ENCODE measurements around the gene DYNC1LI1. TPM values are rescaled to one million over a fixed set of nuclear protein-coding genes. Genes with fewer than 3 reads are reported as not detected.
A peak's percentile ranks its signal among the peaks of the same experiment; 100 is the strongest.

Gene DYNC1LI1
- total RNA-seq (28.4 TPM), polyA plus RNA-seq (29.2 TPM)
- long read RNA-seq, donor 1, partial matches to known transcripts, result 0 of 1 reads
- long read RNA-seq, donor 1, other reads (novel, unspliced or antisense), result 0 of 1 reads
- long read RNA-seq, donor 2, transcript DYNC1LI1-201 (13 exons, 2,504 nt), result major isoform, 10 of 35 reads
- long read RNA-seq, donor 2, partial matches to known transcripts, result 21 of 35 reads
- long read RNA-seq, donor 2, other reads (novel, unspliced or antisense), result 0 of 35 reads
- long read RNA-seq, donor 3, transcript DYNC1LI1-207 (3 exons, 814 nt), result minor isoform, 5 of 46 reads
- long read RNA-seq, donor 3, transcript DYNC1LI1-201 (13 exons, 2,504 nt), result major isoform, 12 of 46 reads
- long read RNA-seq, donor 3, partial matches to known transcripts, result 29 of 46 reads
- long read RNA-seq, donor 3, other reads (novel, unspliced or antisense), result 0 of 46 reads
- long read RNA-seq, donor 4, partial matches to known transcripts, result 0 of 4 reads
- long read RNA-seq, donor 4, other reads (novel, unspliced or antisense), result 0 of 4 reads
- long read RNA-seq, donor 5, transcript DYNC1LI1-207 (3 exons, 814 nt), result minor isoform, 5 of 44 reads
- long read RNA-seq, donor 5, transcript DYNC1LI1-201 (13 exons, 2,504 nt), result major isoform, 10 of 44 reads
- long read RNA-seq, donor 5, partial matches to known transcripts, result 29 of 44 reads
- long read RNA-seq, donor 5, other reads (novel, unspliced or antisense), result 0 of 44 reads
- long read RNA-seq, donor 6, transcript DYNC1LI1-201 (13 exons, 2,504 nt), result major isoform, 6 of 15 reads
- long read RNA-seq, donor 6, partial matches to known transcripts, result 8 of 15 reads
- long read RNA-seq, donor 6, other reads (novel, unspliced or antisense), result 0 of 15 reads
- long read RNA-seq, donor 7, transcript DYNC1LI1-201 (13 exons, 2,504 nt), result major isoform, 7 of 9 reads
- long read RNA-seq, donor 7, partial matches to known transcripts, result 0 of 9 reads
- long read RNA-seq, donor 7, other reads (novel, unspliced or antisense), result 0 of 9 reads
- long read RNA-seq, donor 8, partial matches to known transcripts, result 0 of 7 reads
- long read RNA-seq, donor 8, other reads (novel, unspliced or antisense), result 0 of 7 reads
- long read RNA-seq, donor 9, transcript DYNC1LI1-201 (13 exons, 2,504 nt), result major isoform, 6 of 8 reads
- long read RNA-seq, donor 9, partial matches to known transcripts, result 0 of 8 reads
- long read RNA-seq, donor 9, other reads (novel, unspliced or antisense), result 0 of 8 reads
- long read RNA-seq, donor 10, transcript DYNC1LI1-201 (13 exons, 2,504 nt), result major isoform, 6 of 10 reads
- long read RNA-seq, donor 10, partial matches to known transcripts, result 0 of 10 reads
- long read RNA-seq, donor 10, other reads (novel, unspliced or antisense), result 0 of 10 reads

DNA sequence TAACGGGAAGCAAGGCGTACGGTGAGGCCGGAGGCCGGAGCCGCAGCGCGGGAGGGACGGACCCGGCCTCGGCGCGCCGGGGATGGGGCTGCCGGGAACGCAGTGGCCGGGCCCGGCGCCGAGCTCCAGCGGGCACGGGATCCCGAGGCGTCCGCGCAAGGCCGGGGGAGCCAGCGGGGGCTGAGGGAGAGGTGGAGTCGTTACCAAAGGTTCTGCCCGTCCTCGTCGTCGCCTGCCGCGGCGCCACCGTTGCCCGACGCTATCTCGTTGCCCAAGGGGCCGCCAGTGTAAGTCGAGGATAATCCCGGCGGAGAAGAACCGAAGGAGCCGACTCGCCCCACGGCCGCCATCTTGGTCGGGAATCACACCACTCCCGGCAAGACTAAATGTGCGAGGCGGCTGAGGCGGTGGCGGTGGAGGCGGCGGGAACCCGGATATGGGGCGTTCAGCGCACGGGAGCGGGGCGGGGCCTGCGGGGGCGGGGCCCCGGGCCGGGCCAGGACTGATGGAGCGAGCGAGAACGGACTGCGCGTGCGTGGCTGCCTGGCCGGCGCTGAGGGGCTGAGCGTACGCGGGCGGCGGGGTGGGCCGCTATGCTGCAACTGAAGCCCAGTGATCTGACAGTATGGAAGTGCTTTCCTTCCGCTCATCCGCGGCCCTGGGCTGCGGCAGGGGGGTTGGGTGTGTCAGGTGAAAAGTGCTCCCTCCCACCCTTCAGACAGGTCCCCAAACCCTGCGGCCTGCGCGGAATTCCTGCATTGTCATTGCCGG is at the start of gene DYNC1LI1:
Gene DYNC1LI1 (minus strand): TSS at position 438 of the 771 bp plus-strand sequence. CDS start 88 bp downstream, at position 350.
- Histone ChIP-seq H3K36me3 (ENCODE audit: control insufficient read depth in 2 of 2, insufficient read depth in 2 of 2, low read length in 1 of 2) (peaks cover 4 to 7% of the 10 kb centered on the region in 2 donors), H3K9me3 (ENCODE audit: control insufficient read depth in 2 of 2, insufficient read depth in 1 of 2, low read length in 1 of 2) (no peaks in the 10 kb centered on the region), H3K4me1 (ENCODE audit: control insufficient read depth in 2 of 2, insufficient read depth in 2 of 2, low read length in 2 of 2) (peaks cover 3 to 7% of the 10 kb centered on the region in 2 donors), H3K27me3 (ENCODE audit: control insufficient read depth in 2 of 2, insufficient read depth in 1 of 2, low read length in 1 of 2) (no peaks in the 10 kb centered on the region), H3K27ac (ENCODE audit: low read depth in 1 of 2, low read length in 1 of 2) (peak within 1 kb of the TSS; percentile 67 to 86), H3K4me3 (ENCODE audit: low read length in 2 of 2) (peak within 1 kb of the TSS; percentile 64 to 87)
- DNase-seq (ENCODE audit: low read depth in 6 of 9, low spot score in 9 of 9), result peak; percentile 67 to 95 (median 84)
- under 1% methylated on average over 89 of the region's 89 CpGs for WGBS

- DNase-seq (ENCODE audit: low read depth in 6 of 9, low spot score in 9 of 9), result no peak
- Histone ChIP-seq H3K27ac (ENCODE audit: low read depth in 1 of 2, low read length in 1 of 2) (no peak overlapping the region), H3K9me3 (ENCODE audit: control insufficient read depth in 2 of 2, insufficient read depth in 1 of 2, low read length in 1 of 2) (no peaks in the 10 kb centered on the region), H3K4me3 (ENCODE audit: low read length in 2 of 2) (no peak overlapping the region), H3K36me3 (ENCODE audit: control insufficient read depth in 2 of 2, insufficient read depth in 2 of 2, low read length in 1 of 2) (no peaks in the 10 kb centered on the region), H3K4me1 (ENCODE audit: control insufficient read depth in 2 of 2, insufficient read depth in 2 of 2, low read length in 2 of 2) (no peaks in the 10 kb centered on the region), H3K27me3 (ENCODE audit: control insufficient read depth in 2 of 2, insufficient read depth in 1 of 2, low read length in 1 of 2) (no peaks in the 10 kb centered on the region)
Measured at GRCh38 chr3:32619395-32619794, 48.7 kb upstream of the DYNC1LI1 start.

- H3K9me3 ChIP-seq (ENCODE audit: control insufficient read depth in 2 of 2, insufficient read depth in 1 of 2, low read length in 1 of 2), result no peaks in the 10 kb centered on the region
- H3K4me3 ChIP-seq (ENCODE audit: low read length in 2 of 2), result no peak overlapping the region
- H3K27ac ChIP-seq (ENCODE audit: low read depth in 1 of 2, low read length in 1 of 2), result no peak overlapping the region
- H3K27me3 ChIP-seq (ENCODE audit: control insufficient read depth in 2 of 2, insufficient read depth in 1 of 2, low read length in 1 of 2), result no peaks in the 10 kb centered on the region
- no peaks in the 10 kb centered on the region for H3K36me3 ChIP-seq (ENCODE audit: control insufficient read depth in 2 of 2, insufficient read depth in 2 of 2, low read length in 1 of 2)
- H3K4me1 ChIP-seq (ENCODE audit: control insufficient read depth in 2 of 2, insufficient read depth in 2 of 2, low read length in 2 of 2), result no peaks in the 10 kb centered on the region
- WGBS, result 98% methylated on average over 14 of the region's 14 CpGs
- no peak for DNase-seq (ENCODE audit: low read depth in 6 of 9, low spot score in 9 of 9)
Measured at GRCh38 chr3:32616267-32616962, 45.8 kb upstream of the DYNC1LI1 start.

- H3K4me1 ChIP-seq (ENCODE audit: control insufficient read depth in 2 of 2, insufficient read depth in 2 of 2, low read length in 2 of 2), result no peaks in the 10 kb centered on the region
- no peaks in the 10 kb centered on the region for H3K36me3 ChIP-seq (ENCODE audit: control insufficient read depth in 2 of 2, insufficient read depth in 2 of 2, low read length in 1 of 2)
- no peaks in the 10 kb centered on the region for H3K9me3 ChIP-seq (ENCODE audit: control insufficient read depth in 2 of 2, insufficient read depth in 1 of 2, low read length in 1 of 2)
- no peaks in the 10 kb centered on the region for H3K27me3 ChIP-seq (ENCODE audit: control insufficient read depth in 2 of 2, insufficient read depth in 1 of 2, low read length in 1 of 2)
- no peak overlapping the region for H3K27ac ChIP-seq (ENCODE audit: low read depth in 1 of 2, low read length in 1 of 2)
- DNase-seq (ENCODE audit: low read depth in 6 of 9, low spot score in 9 of 9), result no peak
- WGBS, result 63% methylated on average over 2 of the region's 2 CpGs
- H3K4me3 ChIP-seq (ENCODE audit: low read length in 2 of 2), result no peak overlapping the region
Measured at GRCh38 chr3:32614956-32615355, 44.3 kb upstream of the DYNC1LI1 start.

DNA sequence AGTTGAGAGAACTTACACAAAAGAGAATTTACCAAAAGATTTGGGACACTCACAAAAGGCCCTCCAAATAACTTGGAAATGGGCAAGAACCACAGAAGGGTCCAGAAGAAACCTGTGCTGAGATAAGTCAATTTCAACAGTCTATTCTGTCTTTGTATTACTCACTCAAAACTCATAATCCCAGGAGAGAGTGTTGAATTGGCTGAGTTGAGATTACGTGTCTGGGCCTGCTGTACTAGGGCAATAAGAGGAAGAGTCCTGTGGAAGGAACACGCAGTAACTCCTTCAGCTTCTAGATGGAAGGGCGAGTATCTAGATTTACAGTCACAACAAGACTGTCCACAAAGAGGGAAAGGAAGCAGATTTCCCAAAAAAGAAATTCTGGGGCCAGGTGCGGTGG is 42.5 kb upstream of the DYNC1LI1 start:
- H3K36me3 ChIP-seq (ENCODE audit: control insufficient read depth in 2 of 2, insufficient read depth in 2 of 2, low read length in 1 of 2), result no peaks in the 10 kb centered on the region
- H3K27me3 ChIP-seq (ENCODE audit: control insufficient read depth in 2 of 2, insufficient read depth in 1 of 2, low read length in 1 of 2), result no peaks in the 10 kb centered on the region
- H3K27ac ChIP-seq (ENCODE audit: low read depth in 1 of 2, low read length in 1 of 2), result no peak overlapping the region
- no peaks in the 10 kb centered on the region for H3K4me1 ChIP-seq (ENCODE audit: control insufficient read depth in 2 of 2, insufficient read depth in 2 of 2, low read length in 2 of 2)
- H3K4me3 ChIP-seq (ENCODE audit: low read length in 2 of 2), result no peak overlapping the region
- H3K9me3 ChIP-seq (ENCODE audit: control insufficient read depth in 2 of 2, insufficient read depth in 1 of 2, low read length in 1 of 2), result no peaks in the 10 kb centered on the region
- 96% methylated on average over 4 of the region's 4 CpGs for WGBS
- DNase-seq (ENCODE audit: low read depth in 6 of 9, low spot score in 9 of 9), result no peak

DNA sequence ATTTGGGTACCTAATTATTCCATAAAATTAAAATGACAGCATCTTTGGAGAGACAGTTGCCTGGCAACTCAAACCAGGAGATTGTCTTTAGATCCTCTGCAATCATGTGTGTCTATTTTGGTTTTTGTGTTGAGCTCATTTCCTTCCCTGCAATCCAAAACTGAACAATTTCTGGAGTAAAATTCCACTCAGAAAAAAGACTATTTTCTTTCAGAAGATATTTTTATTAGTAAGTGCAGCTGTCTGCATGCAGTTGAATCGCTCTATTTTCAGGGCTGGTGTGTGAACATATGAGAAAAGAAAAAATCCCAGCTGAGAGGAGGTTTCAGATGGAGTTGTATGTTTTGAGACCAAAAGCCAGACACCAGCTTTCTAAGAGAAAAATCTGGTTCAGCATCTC is 41.9 kb upstream of the DYNC1LI1 start:
- Histone ChIP-seq H3K27me3 (ENCODE audit: control insufficient read depth in 2 of 2, insufficient read depth in 1 of 2, low read length in 1 of 2) (no peaks in the 10 kb centered on the region), H3K36me3 (ENCODE audit: control insufficient read depth in 2 of 2, insufficient read depth in 2 of 2, low read length in 1 of 2) (no peaks in the 10 kb centered on the region)
- 96% methylated on average over 1 of the region's 1 CpG for WGBS

GRCh38 chr3:32607522-32607921 is 36.9 kb upstream of the DYNC1LI1 start:
- Histone ChIP-seq H3K36me3 (ENCODE audit: control insufficient read depth in 2 of 2, insufficient read depth in 2 of 2, low read length in 1 of 2) (no peaks in the 10 kb centered on the region), H3K4me3 (ENCODE audit: low read length in 2 of 2) (no peak overlapping the region), H3K27me3 (ENCODE audit: control insufficient read depth in 2 of 2, insufficient read depth in 1 of 2, low read length in 1 of 2) (no peaks in the 10 kb centered on the region), H3K9me3 (ENCODE audit: control insufficient read depth in 2 of 2, insufficient read depth in 1 of 2, low read length in 1 of 2) (no peaks in the 10 kb centered on the region), H3K4me1 (ENCODE audit: control insufficient read depth in 2 of 2, insufficient read depth in 2 of 2, low read length in 2 of 2) (no peaks in the 10 kb centered on the region), H3K27ac (ENCODE audit: low read depth in 1 of 2, low read length in 1 of 2) (no peak overlapping the region)
- 97% methylated on average over 2 of the region's 2 CpGs for WGBS
- DNase-seq (ENCODE audit: low read depth in 6 of 9, low spot score in 9 of 9), result no peak

More for the DNA sequence above, 41.9 kb upstream of the DYNC1LI1 start:
- H3K27ac ChIP-seq (ENCODE audit: low read depth in 1 of 2, low read length in 1 of 2), result no peak overlapping the region
- no peak overlapping the region for H3K4me3 ChIP-seq (ENCODE audit: low read length in 2 of 2)
- no peak for DNase-seq (ENCODE audit: low read depth in 6 of 9, low spot score in 9 of 9)
- H3K9me3 ChIP-seq (ENCODE audit: control insufficient read depth in 2 of 2, insufficient read depth in 1 of 2, low read length in 1 of 2), result no peaks in the 10 kb centered on the region
- no peaks in the 10 kb centered on the region for H3K4me1 ChIP-seq (ENCODE audit: control insufficient read depth in 2 of 2, insufficient read depth in 2 of 2, low read length in 2 of 2)

- H3K4me3 ChIP-seq (ENCODE audit: low read length in 2 of 2), result no peak overlapping the region
- no peak for DNase-seq (ENCODE audit: low read depth in 6 of 9, low spot score in 9 of 9)
- no peaks in the 10 kb centered on the region for H3K27me3 ChIP-seq (ENCODE audit: control insufficient read depth in 2 of 2, insufficient read depth in 1 of 2, low read length in 1 of 2)
- no peaks in the 10 kb centered on the region for H3K9me3 ChIP-seq (ENCODE audit: control insufficient read depth in 2 of 2, insufficient read depth in 1 of 2, low read length in 1 of 2)
- no peaks in the 10 kb centered on the region for H3K36me3 ChIP-seq (ENCODE audit: control insufficient read depth in 2 of 2, insufficient read depth in 2 of 2, low read length in 1 of 2)
- 94% methylated on average over 3 of the region's 3 CpGs for WGBS
- H3K4me1 ChIP-seq (ENCODE audit: control insufficient read depth in 2 of 2, insufficient read depth in 2 of 2, low read length in 2 of 2), result no peaks in the 10 kb centered on the region
- no peak overlapping the region for H3K27ac ChIP-seq (ENCODE audit: low read depth in 1 of 2, low read length in 1 of 2)
Measured at GRCh38 chr3:32606960-32607359, 36.3 kb upstream of the DYNC1LI1 start.

Measured in thymus (tissue), 14 donors.